CD14-positive monocyte (primary cell): ENCODE results near the gene RAI14. TPM values are rescaled to one million over a fixed set of nuclear protein-coding genes. Genes with fewer than 3 reads are reported as not detected.

Experiments
- DNase-seq, 3 donors: peaks; one replicate each; pipeline ENCODE4 v3.0.0-alpha.2; 2011 to 2022
- H2AFZ ChIP-seq: 2 replicates; pipeline ENCODE4 v1.6.0; 2012; ENCODE audit warnings: mild to moderate bottlenecking, low read depth, low read length, inconsistent platforms; ENCODE audit not compliant: insufficient read depth, poor library complexity, severe bottlenecking
- H3K27ac ChIP-seq, 2 donors: 1 replicate in 1 of 2; 2 replicates in 1 of 2; pipeline ENCODE4 v1.5.1; 2012 to 2013; ENCODE audit warnings: low read length in 2 of 2, control low read depth in 1 of 2, inconsistent platforms in 1 of 2, low read depth in 1 of 2, mild to moderate bottlenecking in 1 of 2
- H3K27me3 ChIP-seq, 2 donors: one replicate each; pipeline versions ENCODE4 v1.6.0 to v1.6.1; 2011 to 2013; ENCODE audit warnings: low read length in 2 of 2; ENCODE audit not compliant: control insufficient read depth in 2 of 2, insufficient read depth in 2 of 2
- H3K36me3 ChIP-seq, 2 donors: replicated peaks in 1 of 2; 1 replicate in 1 of 2; 2 replicates in 1 of 2; pipeline versions ENCODE4 v1.5.1 to v1.6.1; 2012 to 2013; ENCODE audit warnings: low read length in 2 of 2, control low read depth in 1 of 2, inconsistent platforms in 1 of 2, mild to moderate bottlenecking in 1 of 2; ENCODE audit not compliant: insufficient read depth in 2 of 2, control insufficient read depth in 1 of 2
- H3K4me1 ChIP-seq, 2 donors: 1 replicate in 1 of 2; 2 replicates in 1 of 2; pipeline versions ENCODE4 v1.5.1 to v1.6.1; 2012 to 2013; ENCODE audit warnings: low read length in 2 of 2, control low read depth in 1 of 2, inconsistent platforms in 1 of 2, mild to moderate bottlenecking in 1 of 2, moderate library complexity in 1 of 2; ENCODE audit not compliant: insufficient read depth in 2 of 2, control insufficient read depth in 1 of 2
- H3K4me2 ChIP-seq: replicated peaks from 2 replicates; pipeline ENCODE3; 2012; ENCODE audit warnings: low read length, moderate library complexity, mild to moderate bottlenecking; ENCODE audit not compliant: poor library complexity, severe bottlenecking; ENCODE audit errors: extremely low read depth
- H3K4me3 ChIP-seq, 3 experiments: fragments of 200-600 bp in 1 of 3; sonication (generic) in 1 of 3; replicated peaks in 1 of 3; 1 replicate in 2 of 3; 2 replicates in 1 of 3; pipeline ENCODE4 v1.5.1; 2011 to 2013; ENCODE audit warnings: low read length in 3 of 3, mild to moderate bottlenecking in 3 of 3, control low read depth in 2 of 3, low read depth in 2 of 3, inconsistent platforms in 1 of 3, moderate library complexity in 1 of 3
- H3K79me2 ChIP-seq: 2 replicates; pipeline ENCODE4 v1.6.0; 2012; ENCODE audit warnings: mild to moderate bottlenecking, control low read depth, inconsistent platforms, low read length, moderate library complexity; ENCODE audit not compliant: insufficient read depth
- H3K9ac ChIP-seq: 2 replicates; pipeline ENCODE4 v1.6.0; 2017; ENCODE audit warnings: low read length, mild to moderate bottlenecking; ENCODE audit not compliant: insufficient read depth, poor library complexity, severe bottlenecking
- H3K9me3 ChIP-seq, 2 donors: replicated peaks in 1 of 2; 1 replicate in 1 of 2; 2 replicates in 1 of 2; pipeline versions ENCODE4 v1.5.1 to v1.6.1; 2012 to 2013; ENCODE audit warnings: low read length in 2 of 2, control low read depth in 1 of 2; ENCODE audit not compliant: control insufficient read depth in 1 of 2, insufficient read depth in 1 of 2
- H4K20me1 ChIP-seq: 2 replicates; pipeline ENCODE4 v1.6.0; 2012; ENCODE audit warnings: mild to moderate bottlenecking, low read length, control low read depth, moderate library complexity; ENCODE audit not compliant: insufficient read depth
- H3K27ac Mint-ChIP-seq, 7 donors: one replicate each; pipeline ENCODE4 v1.8.0; 2020; ENCODE audit warnings: mild to moderate bottlenecking in 7 of 7, mixed read lengths in 7 of 7, moderate library complexity in 6 of 7, inconsistent platforms in 2 of 7
- H3K27me3 Mint-ChIP-seq, 3 donors: one replicate each; pipeline ENCODE4 v1.8.0; 2021 to 2022; ENCODE audit warnings: low read depth in 3 of 3, mild to moderate bottlenecking in 3 of 3, mixed read lengths in 3 of 3, moderate library complexity in 3 of 3, inconsistent platforms in 1 of 3
- H3K36me3 Mint-ChIP-seq, 2 donors: one replicate each; pipeline ENCODE4 v1.8.0; 2020; ENCODE audit warnings: mixed read lengths in 2 of 2, inconsistent platforms in 1 of 2, mild to moderate bottlenecking in 1 of 2
- H3K4me1 Mint-ChIP-seq: one replicate; pipeline ENCODE4 v1.8.0; 2020; ENCODE audit warnings: mild to moderate bottlenecking, mixed read lengths
- H3K4me3 Mint-ChIP-seq, 2 donors: one replicate each; pipeline ENCODE4 v1.8.0; 2020; ENCODE audit warnings: mild to moderate bottlenecking in 2 of 2, mixed read lengths in 2 of 2, moderate library complexity in 1 of 2
- H3K9me3 Mint-ChIP-seq, 7 donors: one replicate each; pipeline ENCODE4 v1.8.0; 2020 to 2022; ENCODE audit warnings: mixed read lengths in 7 of 7, mild to moderate bottlenecking in 6 of 7, moderate library complexity in 6 of 7, inconsistent platforms in 2 of 7
- WGBS: methylation state at CpG from one replicate; pipeline ENCODE4 v1.1.5; 2013; ENCODE audit warnings: missing lambda C conversion rate; ENCODE audit not compliant: insufficient coverage; 5-methylcytosine and 5-hydroxymethylcytosine counted together
- intact Hi-C, 2 donors: fragments of 100-400 bp; cut with micrococcal nuclease; formaldehyde crosslinking; loops; one replicate each; pipeline versions ENCODE4 v1.15.0 to v1.15.1; 2023
- polyA plus RNA-seq, 3 donors: library from polyadenylated mRNA; depleted of rRNA in 1 of 3; unstranded in 2 of 3; stranded (reverse) in 1 of 3; fragments of 300-500 nt in 2 of 3; fragments of >200 nt in 1 of 3; fragmentation: Illumina TruSeq in 2 of 3; gene quantifications; 1 replicate in 2 of 3; 2 replicates in 1 of 3; pipeline ENCODE4 v1.2.3, GENCODE V29; 2012 to 2021
- TF ChIP-seq, protein P1 (sequence below): fragments of 200-600 bp; IDR thresholded peaks from one replicate; pipeline ENCODE4 v1.8.0; 2022; ENCODE audit warnings: antibody characterized with exemption, mild to moderate bottlenecking

RAI14 gene
- polyA plus RNA-seq, 3 donors: 0.08 TPM; not detected in 2

- H3K4me1 Mint-ChIP-seq: peaks cover 1% of the 10 kb centered on the region
- TF ChIP-seq, protein P1, sequence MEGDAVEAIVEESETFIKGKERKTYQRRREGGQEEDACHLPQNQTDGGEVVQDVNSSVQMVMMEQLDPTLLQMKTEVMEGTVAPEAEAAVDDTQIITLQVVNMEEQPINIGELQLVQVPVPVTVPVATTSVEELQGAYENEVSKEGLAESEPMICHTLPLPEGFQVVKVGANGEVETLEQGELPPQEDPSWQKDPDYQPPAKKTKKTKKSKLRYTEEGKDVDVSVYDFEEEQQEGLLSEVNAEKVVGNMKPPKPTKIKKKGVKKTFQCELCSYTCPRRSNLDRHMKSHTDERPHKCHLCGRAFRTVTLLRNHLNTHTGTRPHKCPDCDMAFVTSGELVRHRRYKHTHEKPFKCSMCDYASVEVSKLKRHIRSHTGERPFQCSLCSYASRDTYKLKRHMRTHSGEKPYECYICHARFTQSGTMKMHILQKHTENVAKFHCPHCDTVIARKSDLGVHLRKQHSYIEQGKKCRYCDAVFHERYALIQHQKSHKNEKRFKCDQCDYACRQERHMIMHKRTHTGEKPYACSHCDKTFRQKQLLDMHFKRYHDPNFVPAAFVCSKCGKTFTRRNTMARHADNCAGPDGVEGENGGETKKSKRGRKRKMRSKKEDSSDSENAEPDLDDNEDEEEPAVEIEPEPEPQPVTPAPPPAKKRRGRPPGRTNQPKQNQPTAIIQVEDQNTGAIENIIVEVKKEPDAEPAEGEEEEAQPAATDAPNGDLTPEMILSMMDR: no peak
Observed at GRCh38 chr5:34803974-34804732, 148.0 kb downstream of the RAI14 start.

DNA sequence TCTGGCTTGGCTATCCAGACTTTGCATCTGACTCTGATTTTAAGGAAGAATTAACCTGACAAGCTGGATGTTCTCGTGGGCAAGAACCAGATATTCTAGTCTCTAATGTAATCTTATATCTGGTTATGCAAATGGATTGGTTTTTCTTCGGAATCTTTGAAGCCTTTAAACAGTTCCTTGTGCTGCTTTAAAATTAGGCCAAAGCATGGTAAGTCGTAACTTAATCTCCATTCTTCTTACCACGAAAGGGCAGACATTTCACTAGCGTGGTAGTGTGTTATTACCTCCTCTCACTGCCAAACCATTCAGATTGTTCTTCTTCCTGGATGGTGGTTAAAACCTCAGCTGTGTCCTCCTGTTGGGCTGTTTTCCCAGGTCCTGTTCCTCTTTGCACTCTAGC, 148.8 kb downstream of the RAI14 start:
- TF ChIP-seq, protein P1: no peak
- Histone ChIP-seq H3K4me2 (no peak overlapping the region), H3K4me3 (no peak overlapping the region), H3K36me3 (no peaks in the 10 kb centered on the region), H2AFZ (no peak overlapping the region), H3K79me2 (no peaks in the 10 kb centered on the region), H3K27ac (no peak overlapping the region), H4K20me1 (no peaks in the 10 kb centered on the region), H3K4me1 (no peaks in the 10 kb centered on the region), H3K9ac (no peak overlapping the region), H3K27me3 (no peaks in the 10 kb centered on the region), H3K9me3 (no peaks in the 10 kb centered on the region)
- peaks cover 1 to 3% (median 2%) of the 10 kb centered on the region in 3 donors for H3K27me3 Mint-ChIP-seq
- 42% methylated on average over 2 of the region's 5 CpGs for WGBS
- peaks cover 1% of the 10 kb centered on the region for H3K4me1 Mint-ChIP-seq
- no peaks in the 10 kb centered on the region for H3K36me3 Mint-ChIP-seq
- intact Hi-C loops: no loop called here
- peaks cover 0 to 1% (median 0%) of the 10 kb centered on the region in 7 donors for H3K9me3 Mint-ChIP-seq
- DNase-seq: no peak
- no peak overlapping the region for H3K4me3 Mint-ChIP-seq
- no peak overlapping the region for H3K27ac Mint-ChIP-seq

More at GRCh38 chr5:34803974-34804732, 148.0 kb downstream of the RAI14 start:
- no peaks in the 10 kb centered on the region for H3K9me3 ChIP-seq
- no peaks in the 10 kb centered on the region for H3K4me1 ChIP-seq
- H3K36me3 Mint-ChIP-seq: no peaks in the 10 kb centered on the region
- no peak overlapping the region for H3K27ac Mint-ChIP-seq
- H3K9ac ChIP-seq: no peak overlapping the region
- H3K79me2 ChIP-seq: no peaks in the 10 kb centered on the region
- H3K36me3 ChIP-seq: no peaks in the 10 kb centered on the region
- H3K4me3 ChIP-seq: no peak overlapping the region
- peaks cover 0 to 3% (median 0%) of the 10 kb centered on the region in 7 donors for H3K9me3 Mint-ChIP-seq
- no peaks in the 10 kb centered on the region for H4K20me1 ChIP-seq
- H3K4me2 ChIP-seq: no peak overlapping the region
- no peak overlapping the region for H3K4me3 Mint-ChIP-seq
- no peak overlapping the region for H3K27ac ChIP-seq
- WGBS: 90% methylated on average over 3 of the region's 4 CpGs
- H3K27me3 ChIP-seq: no peaks in the 10 kb centered on the region
- DNase-seq: no peak
- no peak overlapping the region for H2AFZ ChIP-seq
- H3K27me3 Mint-ChIP-seq: peaks cover 1 to 3% (median 2%) of the 10 kb centered on the region in 3 donors
- intact Hi-C loops: no loop called here
